Body of pancreas (tissue), 4 donors: ENCODE data around the gene BEGAIN.
"Not testable (repeated sequence)": the region's sequence is repeated elsewhere in the genome, so short reads cannot be mapped to it uniquely, and the experiment has no call there.

Experiments
- CTCF ChIP-seq, 7 experiments: fragments of 450-650 bp in 4 of 7; fragments of 200-600 bp in 3 of 7; sonication (generic) in 3 of 7; IDR thresholded peaks; one replicate each; pipeline ENCODE4 v1.5.1; 2016 to 2019; ENCODE audit warnings: antibody characterized with exemption in 7 of 7
- POLR2A ChIP-seq, 3 donors: fragments of 450-650 bp; IDR thresholded peaks; one replicate each; pipeline ENCODE4 v1.6.1; 2016; ENCODE audit warnings: antibody characterized with exemption in 3 of 3, mild to moderate bottlenecking in 2 of 3

DNA sequence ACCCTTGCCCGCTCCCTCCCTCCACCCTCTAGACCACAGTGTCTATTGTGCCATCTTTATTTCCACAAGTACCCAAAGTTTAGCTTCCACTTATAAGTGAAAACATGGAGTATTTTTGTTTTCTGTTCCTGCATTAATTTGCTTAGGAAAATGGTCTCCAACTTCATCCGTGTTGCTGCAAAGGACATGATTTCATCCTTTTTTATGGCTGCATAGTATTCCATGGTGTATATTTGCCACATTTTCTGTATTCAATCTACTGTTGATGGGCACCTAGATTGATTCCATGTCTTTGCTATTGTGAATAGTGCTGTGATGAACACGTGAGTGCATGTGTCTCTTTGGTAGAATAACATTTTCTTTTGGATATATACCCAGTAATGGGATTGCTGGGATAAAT, 81.2 kb downstream of the BEGAIN start:
- TF ChIP-seq CTCF, POLR2A (IDR thresholded peaks at IDR 0.05): not testable (repeated sequence)
